Inflammatory macrophage treated with lipopolysaccharide for 4 hours (primary cell): ENCODE data around the gene PLXDC1.
"Not testable (repeated sequence)": the region's sequence is repeated elsewhere in the genome, so short reads cannot be mapped to it uniquely, and the experiment has no call there.

Source experiments
- DNase-seq: peaks from one replicate; pipeline ENCODE4 v3.0.0-alpha.2; 2020

The PLXDC1 gene

GRCh38 chr17:39151943-39152818, 744 bp upstream of the PLXDC1 start:
- no peak for DNase-seq

- DNase-seq = no peak
Observed at GRCh38 chr17:39150795-39151149, 665 bp downstream of the PLXDC1 start.

GRCh38 chr17:39150104-39150634, 1.3 kb downstream of the PLXDC1 start:
- no peak for DNase-seq

- DNase-seq = no peak
Observed at GRCh38 chr17:39147221-39148185, 3.9 kb downstream of the PLXDC1 start.

GRCh38 chr17:39146273-39146672, 5.2 kb downstream of the PLXDC1 start:
- DNase-seq = no peak

GRCh38 chr17:39145143-39145542, 6.3 kb downstream of the PLXDC1 start:
- no peak for DNase-seq

GRCh38 chr17:39144416-39144840, 7.0 kb downstream of the PLXDC1 start:
- DNase-seq = no peak

- no peak for DNase-seq
Observed at GRCh38 chr17:39143552-39144093, 7.8 kb downstream of the PLXDC1 start.

GRCh38 chr17:39141915-39142664, 9.3 kb downstream of the PLXDC1 start:
- DNase-seq = no peak

- no peak for DNase-seq
Observed at GRCh38 chr17:39141294-39141693, 10.1 kb downstream of the PLXDC1 start.

GRCh38 chr17:39139561-39139960, 11.9 kb downstream of the PLXDC1 start:
- no peak for DNase-seq

GRCh38 chr17:39139161-39139511, 12.3 kb downstream of the PLXDC1 start:
- DNase-seq = no peak

GRCh38 chr17:39138431-39139160, 12.8 kb downstream of the PLXDC1 start:
- DNase-seq = no peak

- no peak for DNase-seq
Observed at GRCh38 chr17:39134878-39135277, 16.6 kb downstream of the PLXDC1 start.

GRCh38 chr17:39132192-39132610, 19.2 kb downstream of the PLXDC1 start:
- DNase-seq = no peak

GRCh38 chr17:39131616-39132015, 19.8 kb downstream of the PLXDC1 start:
- no peak for DNase-seq

GRCh38 chr17:39130205-39130604, 21.2 kb downstream of the PLXDC1 start:
- no peak for DNase-seq

GRCh38 chr17:39129544-39129943, 21.9 kb downstream of the PLXDC1 start:
- DNase-seq = not testable (repeated sequence)

- no peak for DNase-seq
Observed at GRCh38 chr17:39126436-39126835, 25.0 kb downstream of the PLXDC1 start.

- no peak for DNase-seq
Observed at GRCh38 chr17:39125143-39125875, 26.1 kb downstream of the PLXDC1 start.

GRCh38 chr17:39123627-39124026, 27.8 kb downstream of the PLXDC1 start:
- no peak for DNase-seq
